ENCODE data around the gene NXN. TPM values are rescaled to one million over a fixed set of nuclear protein-coding genes. Genes with fewer than 3 reads are reported as not detected.
"Not testable (repeated sequence)": the region's sequence is repeated elsewhere in the genome, so short reads cannot be mapped to it uniquely, and the experiment has no call there.

NXN gene
- total RNA-seq, 1 donor from 2014 or later: 0.52 TPM

- intact Hi-C loops (cut with micrococcal nuclease): no loop called here
These were observed 191.8 kb downstream of the NXN start for GRCh38 chr17:787641-788221.

DNA sequence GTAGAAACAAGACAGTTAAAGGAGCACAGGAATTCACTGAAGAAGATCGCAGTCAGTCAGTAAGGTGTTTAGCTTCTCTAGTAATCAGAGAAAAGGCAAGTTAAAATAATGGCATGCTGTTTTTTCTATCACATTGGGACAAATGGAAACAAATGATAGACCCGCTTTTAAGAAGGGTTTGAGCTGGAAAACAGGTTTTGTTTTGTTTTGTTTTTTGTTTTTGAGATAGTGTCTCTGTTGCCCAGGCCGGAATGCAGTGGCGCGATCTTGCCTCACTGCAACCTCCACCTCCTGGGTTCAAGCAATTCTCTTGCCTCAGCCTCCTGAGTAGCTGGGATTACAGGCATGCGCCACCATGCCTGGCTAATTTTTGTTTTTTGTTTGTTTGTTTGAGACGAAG is 193.7 kb downstream of the NXN start:
- intact Hi-C loops (cut with micrococcal nuclease): not testable (repeated sequence)

DNA sequence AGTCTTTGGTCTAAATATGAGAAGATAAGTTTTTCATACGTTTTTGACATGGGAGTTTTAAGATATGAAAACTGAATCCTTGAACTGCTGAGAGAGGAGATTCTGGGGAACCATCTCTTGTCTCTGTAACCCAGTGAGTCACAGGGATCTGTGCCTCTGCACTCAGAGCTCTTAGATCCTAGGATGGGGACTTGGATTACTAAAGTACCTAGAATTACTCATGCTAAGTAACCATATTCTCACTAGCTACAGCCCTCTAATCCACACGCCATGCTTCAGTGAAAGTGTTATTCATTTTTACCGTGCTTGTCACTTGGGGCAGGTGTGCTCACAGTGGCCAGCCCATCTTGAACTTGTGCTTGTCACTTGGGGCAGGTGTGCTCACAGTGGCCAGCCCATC is 195.4 kb downstream of the NXN start:
- intact Hi-C loops (cut with micrococcal nuclease): no loop called here

DNA sequence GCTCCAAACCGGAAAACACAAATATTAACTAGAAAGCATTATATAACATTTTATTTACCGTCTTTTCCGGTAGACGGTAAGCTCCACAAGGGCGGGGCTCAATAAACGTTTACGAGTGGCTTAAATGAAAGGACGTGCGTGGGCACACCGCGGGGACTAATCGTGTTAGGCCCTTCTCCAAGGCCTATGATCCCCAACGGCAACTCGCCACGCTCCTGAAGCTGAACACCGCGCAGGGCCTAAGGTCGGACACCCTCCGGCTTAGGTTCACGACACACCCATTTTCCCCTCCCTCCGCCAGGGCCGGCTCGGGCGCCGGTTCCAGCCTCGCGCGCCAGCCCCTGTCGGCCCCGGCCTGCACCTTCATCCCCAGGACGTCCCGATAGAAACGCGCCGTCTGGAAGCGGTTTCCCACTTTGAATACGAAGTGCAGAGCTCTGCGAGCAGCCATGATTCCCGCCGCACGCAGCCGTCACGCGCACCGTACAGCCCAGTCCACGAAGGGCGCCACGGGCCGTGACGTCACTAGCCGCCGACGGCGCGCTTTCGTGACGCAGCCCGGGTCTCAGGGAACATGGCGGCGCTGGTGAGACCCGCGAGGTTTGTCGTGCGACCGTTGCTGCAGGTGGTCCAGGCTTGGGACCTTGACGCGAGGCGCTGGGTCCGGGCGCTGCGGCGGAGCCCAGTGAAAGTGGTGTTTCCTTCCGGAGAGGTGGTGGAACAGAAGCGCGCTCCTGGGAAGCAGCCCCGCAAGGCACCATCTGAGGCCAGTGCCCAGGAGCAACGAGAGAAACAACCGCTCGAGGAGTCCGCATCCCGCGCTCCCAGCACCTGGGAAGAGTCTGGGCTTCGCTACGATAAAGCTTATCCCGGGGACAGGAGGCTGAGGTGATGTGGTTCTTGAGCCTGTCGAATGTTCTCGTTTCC is 197.5 kb downstream of the NXN start, which contains the start of the genes GLOD4 and MRM3:
TSS of gene GLOD4 (minus strand) at position 476 of the 927 bp plus-strand sequence. CDS start at position 451, 25 bp downstream.
TSS of gene MRM3 (plus strand) at position 549 of the 927 bp plus-strand sequence. CDS start at position 575, 26 bp downstream.
- intact Hi-C loops (cut with micrococcal nuclease): loop anchor here (1.0 kb wide), 3 partner anchors 30 to 199 kb away; partner anchors contain the start of genes GEMIN4 and VPS53

GRCh38 chr17:778096-778495 is 201.5 kb downstream of the NXN start:
- intact Hi-C loops (cut with micrococcal nuclease): no loop called here

- intact Hi-C loops (cut with micrococcal nuclease): no loop called here
These were observed 205.3 kb downstream of the NXN start for GRCh38 chr17:774313-774584.

- intact Hi-C loops (cut with micrococcal nuclease): no loop called here
These were observed 205.9 kb downstream of the NXN start for GRCh38 chr17:773467-774312.

DNA sequence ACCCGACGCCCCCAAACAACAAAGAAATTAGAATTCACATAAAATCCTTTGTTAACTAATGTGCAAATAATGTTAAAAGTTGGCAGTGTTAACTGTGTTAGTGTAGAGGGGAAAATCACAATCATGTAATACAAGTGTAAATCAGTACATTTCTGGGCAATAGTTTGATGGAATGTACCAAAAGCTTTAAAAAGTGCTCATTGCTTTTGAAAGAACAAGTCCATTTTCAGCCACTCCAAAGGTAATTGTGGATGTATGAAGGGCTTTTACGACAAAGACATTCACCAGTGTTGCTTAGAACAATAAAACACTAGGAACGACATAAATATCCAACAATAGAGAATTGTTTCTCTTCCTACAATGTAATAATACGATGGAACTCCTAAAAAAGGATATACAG is 206.6 kb downstream of the NXN start:
- intact Hi-C loops (cut with micrococcal nuclease): no loop called here

- intact Hi-C loops (cut with micrococcal nuclease): no loop called here
These were observed 212.5 kb downstream of the NXN start for GRCh38 chr17:767076-767475.

DNA sequence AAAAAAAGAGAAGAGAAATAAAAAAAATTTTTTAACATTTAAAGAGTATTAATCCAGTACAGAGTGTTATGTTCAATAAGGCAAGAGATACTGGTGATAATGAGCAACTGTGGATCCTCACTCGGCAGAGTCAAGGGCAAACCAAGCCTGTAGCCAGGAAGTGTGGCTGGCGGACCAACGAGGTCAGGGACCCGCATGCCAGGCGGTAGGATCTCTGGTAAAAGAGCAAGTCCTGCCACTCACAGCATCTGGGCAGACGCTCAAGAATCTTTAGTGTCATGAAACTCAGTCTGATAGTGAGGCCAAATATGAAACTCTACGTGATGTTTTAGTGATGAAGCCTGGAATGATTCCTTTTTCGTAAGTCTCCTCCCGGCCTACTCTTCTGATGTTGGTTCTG is 219.2 kb downstream of the NXN start:
- intact Hi-C loops (cut with micrococcal nuclease): no loop called here

DNA sequence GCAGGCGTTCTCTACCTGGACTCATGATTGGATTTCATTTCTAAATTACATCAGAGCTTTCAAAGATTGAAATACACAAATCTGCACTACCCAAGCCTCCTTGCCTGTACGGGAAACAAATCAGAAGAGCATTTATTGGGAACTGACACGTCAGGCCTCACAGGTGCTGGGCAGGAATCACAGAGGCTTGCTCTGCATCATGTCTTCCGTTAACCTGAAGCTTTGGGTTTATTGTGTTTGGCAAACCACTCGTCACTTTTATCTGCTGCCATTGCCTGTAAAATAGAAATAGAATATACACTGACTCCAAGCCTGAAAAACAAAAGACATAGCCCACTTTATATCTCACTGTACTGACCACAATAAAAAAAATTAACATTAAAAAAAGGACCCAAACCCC is 219.6 kb downstream of the NXN start:
- intact Hi-C loops (cut with micrococcal nuclease): loop anchor here (10.0 kb wide), 1 partner anchor 1545 kb away; the partner anchor contains the start of genes SMG6 and SRR

GRCh38 chr17:756010-756567 is 223.5 kb downstream of the NXN start:
- intact Hi-C loops (cut with micrococcal nuclease): loop anchor here (10.0 kb wide), 1 partner anchor 1549 kb away; the partner anchor contains the start of genes SMG6 and SRR

GRCh38 chr17:755319-755961 is 224.1 kb downstream of the NXN start:
- intact Hi-C loops (cut with micrococcal nuclease): loop anchor here (10.0 kb wide), 1 partner anchor 1549 kb away; the partner anchor contains the start of genes SMG6 and SRR

DNA sequence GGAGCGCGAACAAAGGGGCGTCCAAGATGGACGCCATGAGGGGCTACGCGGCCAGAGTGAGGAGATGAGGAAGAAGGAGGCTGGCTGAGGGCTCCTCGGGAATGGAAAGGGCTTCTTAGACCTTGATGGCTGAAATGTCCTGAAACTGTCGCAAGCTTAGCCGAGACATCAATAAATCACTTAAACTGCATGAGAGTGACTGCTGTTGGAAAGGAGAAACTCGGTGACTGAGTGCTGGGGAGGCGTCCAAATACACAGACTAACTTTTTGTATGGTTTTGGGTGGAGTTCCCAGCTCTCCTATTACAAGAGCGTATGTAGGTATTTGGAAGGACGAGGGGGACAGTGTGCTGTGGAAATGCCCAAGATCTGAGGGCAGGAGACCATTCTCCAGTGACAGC is 226.2 kb downstream of the NXN start:
- intact Hi-C loops (cut with micrococcal nuclease): loop anchor here (2.0 to 10.0 kb wide), 4 partner anchors 19 to 1551 kb away; partner anchors contain the start of genes SMG6, SRR and TIMM22

- intact Hi-C loops (cut with micrococcal nuclease): loop anchor here (1.0 to 10.0 kb wide), 6 partner anchors 18 to 1552 kb away; partner anchors contain the start of genes GLOD4, MRM3, SMG6 and SRR
These were observed 226.9 kb downstream of the NXN start for GRCh38 chr17:752620-753219.

GRCh38 chr17:752002-752619 is 227.5 kb downstream of the NXN start, which contains the start of gene GEMIN4:
TSS of gene GEMIN4 (minus strand) at chr17:752264. CDS start at chr17:752142, 122 bp downstream.
- intact Hi-C loops (cut with micrococcal nuclease): loop anchor here (1.0 to 10.0 kb wide), 6 partner anchors 17 to 1553 kb away; partner anchors contain the start of genes GLOD4, MRM3, SMG6 and SRR

DNA sequence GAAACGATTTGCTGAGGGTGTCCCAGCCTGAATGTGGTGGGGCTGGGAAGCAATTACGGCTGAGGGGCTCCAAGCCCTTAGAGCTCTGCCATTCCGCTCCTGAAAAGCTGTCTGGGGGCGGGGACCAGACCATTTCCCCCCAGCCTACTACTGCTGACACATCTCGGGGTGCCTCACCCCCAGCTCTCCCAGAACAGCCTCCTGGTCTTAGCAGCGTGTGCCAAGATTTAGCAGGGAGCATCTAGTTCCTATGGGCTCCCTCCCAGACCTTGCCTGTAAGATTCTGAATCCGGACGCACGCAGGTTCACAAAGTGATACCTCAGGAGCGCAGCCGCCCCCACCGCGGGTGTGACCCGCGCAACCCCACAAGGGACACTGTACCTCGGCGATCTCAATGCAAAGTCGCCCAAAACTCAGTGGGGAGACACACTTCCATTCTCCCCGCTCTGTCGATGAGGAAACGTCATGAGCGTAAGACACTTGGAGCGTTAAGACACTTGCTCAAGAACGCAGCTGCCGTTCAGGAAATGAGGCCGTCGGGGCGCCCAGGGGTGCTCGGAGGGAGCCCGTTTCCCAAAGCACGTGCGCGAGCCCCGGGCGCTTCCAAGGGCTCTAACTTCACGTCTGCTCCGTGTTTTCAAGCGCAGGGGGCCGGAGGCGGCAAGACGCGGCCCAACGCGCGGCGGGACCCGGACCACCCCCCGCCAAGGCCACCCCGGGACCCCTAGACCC is 228.1 kb downstream of the NXN start:
- intact Hi-C loops (cut with micrococcal nuclease): loop anchor here (1.0 to 10.0 kb wide), 6 partner anchors 17 to 1553 kb away; partner anchors contain the start of genes GLOD4, MRM3, SMG6 and SRR

DNA sequence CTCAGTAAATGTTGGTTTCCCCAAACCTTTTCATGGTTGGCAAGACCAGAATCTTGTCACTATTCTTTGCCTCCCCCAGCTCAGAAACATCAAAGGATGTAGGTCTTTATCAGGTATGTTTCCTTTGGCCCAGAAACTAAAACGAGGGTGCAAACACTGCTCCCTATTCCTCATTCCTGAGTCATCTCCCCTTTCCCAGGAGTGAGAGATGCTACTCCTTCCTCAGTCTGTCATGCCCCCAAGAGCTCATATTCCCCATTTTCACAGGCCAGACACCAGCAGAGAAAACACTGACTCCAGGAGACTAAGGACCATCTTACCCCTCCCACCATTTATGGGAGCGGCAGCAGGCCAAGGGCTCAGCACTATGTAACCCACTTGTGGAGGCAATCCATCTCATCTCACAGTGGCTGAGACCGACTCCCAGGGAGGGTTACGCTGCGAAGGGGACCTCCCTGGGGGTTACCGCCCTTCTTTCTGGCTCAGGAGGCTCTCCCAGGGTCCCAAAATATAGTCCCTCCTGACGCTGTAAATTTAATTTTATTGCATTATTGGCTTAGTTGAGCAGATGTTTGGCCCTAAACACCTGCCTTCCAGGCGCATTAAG is 229.0 kb downstream of the NXN start:
- intact Hi-C loops (cut with micrococcal nuclease): loop anchor here (5.0 to 10.0 kb wide), 2 partner anchors 247 to 1554 kb away; partner anchors contain the start of genes SMG6, SRR and TIMM22

Measured in T-helper 2 cell treated with Interferon-gamma antibody and Interleukin-4, amounts not matched to agents 100 ng/mL and 5 ng/mL, for 36 hours (primary cell).